GM12878 (cell line): ENCODE data around the gene DPM3. TPM values are rescaled to one million over a fixed set of nuclear protein-coding genes. Genes with fewer than 3 reads are reported as not detected.

Experiments
- ATAC-seq: fragments of 200-7000 bp; cut with Tn5 transposase; 3 replicates; pipeline ENCODE4 v1.9.1; 2020; ENCODE audit warnings: mild to moderate bottlenecking, moderate library complexity
- BruUV-seq: library from RNA; stranded (reverse); fragments of 400-500 nt; replicated peaks from 2 replicates; lab custom pipeline; 2021; lab: Mats Ljungman, UMichigan
- CTCF ChIA-PET: fragments of 300-600 bp; sonication (Branson Sonifier 250); formaldehyde crosslinking; extraction: SDS; loops from one replicate; lab custom pipeline; 2021; ENCODE audit warnings: inconsistent platforms; lab: Yijun Ruan, JAX
- POLR2A ChIA-PET: fragments of 350-600 bp; formaldehyde crosslinking; extraction: SDS; loops from one replicate; lab custom pipeline; 2021; ENCODE audit warnings: inconsistent platforms; lab: Charles Lee
- RAD21 ChIA-PET: fragments of 300-600 bp; sonication (Branson Sonifier 250); formaldehyde crosslinking; loops from one replicate; lab custom pipeline; 2023; ENCODE audit warnings: antibody characterized with exemption; ENCODE audit not compliant: unreplicated experiment; lab: Charles Lee
- SMC1A ChIA-PET: fragments of 300-600 bp; sonication (Branson Sonifier 250); formaldehyde crosslinking; loops from one replicate; lab custom pipeline; 2023; ENCODE audit not compliant: unreplicated experiment, uncharacterized antibody; lab: Charles Lee
- DNase-seq: peaks from one replicate; pipeline ENCODE4 v3.0.0-alpha.2; 2011; ENCODE audit warnings: low read depth, low spot score
- FAIRE-seq: peaks from 3 replicates; lab custom pipeline; 2011; peaks lifted over from hg19 to GRCh38; lab: Jason Lieb, UNC
- H2AFZ ChIP-seq: 2 replicates; pipeline ENCODE4 v1.6.0; 2011; ENCODE audit warnings: low read depth, low read length, control low read depth; ENCODE audit not compliant: control insufficient read depth
- H3K27ac ChIP-seq: 2 replicates; pipeline ENCODE4 v1.5.1; 2011; ENCODE audit warnings: control low read depth; ENCODE audit not compliant: control insufficient read depth, insufficient read depth
- H3K27me3 ChIP-seq, 2 experiments: replicated peaks in 1 of 2; 2 replicates each; pipeline versions ENCODE4 v1.6.0 to v1.6.1; 2011; ENCODE audit warnings: low read length in 1 of 2; ENCODE audit not compliant: control insufficient read depth in 2 of 2, insufficient read depth in 2 of 2
- H3K36me3 ChIP-seq, 2 experiments: 2 replicates each; pipeline ENCODE4 v1.5.1; 2011; ENCODE audit warnings: low read length in 1 of 2; ENCODE audit not compliant: control insufficient read depth in 2 of 2, insufficient read depth in 2 of 2
- H3K4me1 ChIP-seq: 2 replicates; pipeline ENCODE4 v1.6.1; 2011; ENCODE audit warnings: mild to moderate bottlenecking, low read length, moderate library complexity, mixed read lengths; ENCODE audit not compliant: control insufficient read depth, insufficient read depth
- H3K4me2 ChIP-seq: 2 replicates; pipeline ENCODE4 v1.6.0; 2011; ENCODE audit warnings: control low read depth; ENCODE audit not compliant: control insufficient read depth, insufficient read depth
- H3K4me3 ChIP-seq: fragments of 200-600 bp; sonication (generic); 2 replicates; pipeline ENCODE4 v1.5.1; 2016
- H3K79me2 ChIP-seq: 2 replicates; pipeline ENCODE4 v1.6.0; 2011; ENCODE audit warnings: low read length; ENCODE audit not compliant: control insufficient read depth, insufficient read depth
- H3K9ac ChIP-seq: 2 replicates; pipeline ENCODE4 v1.8.0; 2011; ENCODE audit warnings: low read length, control low read depth, mixed read lengths; ENCODE audit not compliant: control insufficient read depth, insufficient read depth
- H3K9me3 ChIP-seq: replicated peaks from 3 replicates; pipeline ENCODE4 v1.5.1; 2011; ENCODE audit warnings: mild to moderate bottlenecking, low read length; ENCODE audit not compliant: control insufficient read depth, insufficient read depth
- H4K20me1 ChIP-seq: 2 replicates; pipeline ENCODE4 v1.6.0; 2011; ENCODE audit not compliant: control insufficient read depth, insufficient read depth
- MEF2B ChIP-seq: fragments of 450-650 bp; IDR thresholded peaks from 2 replicates; pipeline ENCODE4 v1.6.1; 2018; ENCODE audit warnings: mild to moderate bottlenecking, moderate library complexity; ENCODE audit not compliant: partially characterized antibody, poor library complexity, severe bottlenecking
- MXI1 ChIP-seq: fragments of 150-350 bp; IDR thresholded peaks from 2 replicates; pipeline ENCODE4 v1.6.1; 2011; ENCODE audit warnings: low read depth, mild to moderate bottlenecking, inconsistent platforms, low read length, improper control_type of control experiment
- PKNOX1 ChIP-seq: fragments of 450-650 bp; IDR thresholded peaks from 2 replicates; pipeline ENCODE4 v1.6.1; 2016; ENCODE audit warnings: mild to moderate bottlenecking
- WGBS: methylation state at CpG from one replicate; pipeline ENCODE4 v1.1.6; 2016; ENCODE audit warnings: low lambda C conversion rate; ENCODE audit not compliant: insufficient replicate concordance, insufficient coverage; ENCODE audit errors: missing lambda C conversion rate; 5-methylcytosine and 5-hydroxymethylcytosine counted together
- in situ Hi-C: fragments of 300-500 bp; cut with MboI; formaldehyde crosslinking; loops from 9 replicates; pipeline ENCODE4 v1.14.3; 2018; ENCODE audit warnings: mixed read lengths
- intact Hi-C: fragments of 100-400 bp; cut with micrococcal nuclease; formaldehyde crosslinking; loops from one replicate; pipeline ENCODE4 v1.14.2; 2022; ENCODE audit not compliant: unreplicated experiment
- polyA plus RNA-seq, 11 experiments: library from polyadenylated mRNA; depleted of rRNA in 4 of 11; unstranded in 6 of 11; stranded (reverse) in 5 of 11; fragments of >200 nt; fragmentation: Nextera tagmentation in 4 of 11; fragmentation: Illumina TruSeq in 1 of 11; extraction: Ambion mirVana in 4 of 11; extraction: Trizol in 1 of 11; gene quantifications; 1 replicate in 1 of 11; 2 replicates in 10 of 11; pipeline versions ENCODE4 v1.2.1 to v1.2.3, GENCODE V29; 2011 to 2016; ENCODE audit warnings: inconsistent platforms in 2 of 11, missing spikeins in 2 of 11, low read depth in 1 of 11
- total RNA-seq, 4 experiments: library from RNA; depleted of rRNA in 3 of 4; stranded (reverse); fragments of >200 nt in 3 of 4; fragmentation: Illumina TruSeq in 1 of 4; extraction: Trizol in 1 of 4; gene quantifications; 2 replicates each; pipeline versions ENCODE4 v1.2.1 to v1.2.3, GENCODE V29; 2013 to 2021
- TF ChIP-seq, protein P1 (sequence below): fragments of 450-650 bp; IDR thresholded peaks from 2 replicates; pipeline ENCODE4 v1.6.1; 2017; ENCODE audit warnings: mild to moderate bottlenecking, moderate library complexity

DPM3 gene
- total and polyA plus RNA-seq, 10 of the 15 experiments (the other 5 are each of a cell fraction or from before 2014, with no cell fraction given) = 5.9 to 78.7 (median 25.7) TPM

DNA sequence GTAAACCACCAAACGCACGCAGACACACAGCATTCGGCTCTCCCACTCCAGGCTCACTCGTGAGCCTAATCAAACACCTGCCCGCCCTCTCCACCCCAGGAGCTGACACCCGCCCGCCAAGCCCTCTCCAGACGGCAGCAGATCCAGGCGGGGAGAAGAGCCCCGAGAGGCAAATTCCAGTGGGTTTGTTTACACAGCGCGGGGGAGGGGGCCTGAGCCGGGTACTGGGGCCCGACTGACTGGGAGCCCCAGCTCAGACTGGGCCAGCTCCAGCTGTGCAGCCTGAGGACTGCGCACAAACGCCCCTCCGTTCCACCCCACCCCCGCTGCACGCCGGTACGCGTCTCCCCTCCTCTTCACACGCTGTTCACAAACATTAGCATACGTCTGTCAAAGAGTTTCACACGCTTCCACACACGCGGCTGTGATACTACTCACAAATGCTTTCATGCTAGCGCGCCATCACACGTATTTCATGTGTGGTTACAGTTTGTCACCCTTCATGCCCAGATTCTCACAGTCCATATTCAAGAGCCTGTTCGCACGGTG is 13.7 kb downstream of the DPM3 start:
- intact Hi-C loops (no loop called here), in situ Hi-C loops (no loop called here)
- no peaks in the 10 kb centered on the region for H4K20me1 ChIP-seq
- ChIA-PET POLR2A (interaction anchor here (0.5 kb wide), 1 partner anchor 447 kb away, joined by 3 read pairs; no protein-coding TSS in a partner anchor), SMC1A (no interaction called here), RAD21 (interaction anchor here (1.2 kb wide), 2 partner anchors 41 kb away, joined by 3 to 4 read pairs; no protein-coding TSS in a partner anchor), CTCF (interaction anchor here (0.7 to 1.9 kb wide), 3 partner anchors 35 to 46 kb away, joined by 3 to 6 read pairs (median 5); partner anchors contain the start of gene KRTCAP2)
- FAIRE-seq = no peak
- H3K4me1 ChIP-seq = peaks cover 14% of the 10 kb centered on the region
- H3K27ac ChIP-seq = no peak overlapping the region
- ATAC-seq = peak; percentile 59
- BruUV-seq = no TSS peak
- no peaks in the 10 kb centered on the region for H3K79me2 ChIP-seq
- H3K9me3 ChIP-seq = no peaks in the 10 kb centered on the region
- DNase-seq = no peak
- 17% methylated on average over 23 of the region's 32 CpGs for WGBS
- peak overlapping the region; percentile 75 for H3K4me2 ChIP-seq
- TF ChIP-seq PKNOX1 = peak; percentile 90
- peak; percentile 25; the same call in 1 of the 2 replicates for TF ChIP-seq MXI1
- TF ChIP-seq, protein P1, sequence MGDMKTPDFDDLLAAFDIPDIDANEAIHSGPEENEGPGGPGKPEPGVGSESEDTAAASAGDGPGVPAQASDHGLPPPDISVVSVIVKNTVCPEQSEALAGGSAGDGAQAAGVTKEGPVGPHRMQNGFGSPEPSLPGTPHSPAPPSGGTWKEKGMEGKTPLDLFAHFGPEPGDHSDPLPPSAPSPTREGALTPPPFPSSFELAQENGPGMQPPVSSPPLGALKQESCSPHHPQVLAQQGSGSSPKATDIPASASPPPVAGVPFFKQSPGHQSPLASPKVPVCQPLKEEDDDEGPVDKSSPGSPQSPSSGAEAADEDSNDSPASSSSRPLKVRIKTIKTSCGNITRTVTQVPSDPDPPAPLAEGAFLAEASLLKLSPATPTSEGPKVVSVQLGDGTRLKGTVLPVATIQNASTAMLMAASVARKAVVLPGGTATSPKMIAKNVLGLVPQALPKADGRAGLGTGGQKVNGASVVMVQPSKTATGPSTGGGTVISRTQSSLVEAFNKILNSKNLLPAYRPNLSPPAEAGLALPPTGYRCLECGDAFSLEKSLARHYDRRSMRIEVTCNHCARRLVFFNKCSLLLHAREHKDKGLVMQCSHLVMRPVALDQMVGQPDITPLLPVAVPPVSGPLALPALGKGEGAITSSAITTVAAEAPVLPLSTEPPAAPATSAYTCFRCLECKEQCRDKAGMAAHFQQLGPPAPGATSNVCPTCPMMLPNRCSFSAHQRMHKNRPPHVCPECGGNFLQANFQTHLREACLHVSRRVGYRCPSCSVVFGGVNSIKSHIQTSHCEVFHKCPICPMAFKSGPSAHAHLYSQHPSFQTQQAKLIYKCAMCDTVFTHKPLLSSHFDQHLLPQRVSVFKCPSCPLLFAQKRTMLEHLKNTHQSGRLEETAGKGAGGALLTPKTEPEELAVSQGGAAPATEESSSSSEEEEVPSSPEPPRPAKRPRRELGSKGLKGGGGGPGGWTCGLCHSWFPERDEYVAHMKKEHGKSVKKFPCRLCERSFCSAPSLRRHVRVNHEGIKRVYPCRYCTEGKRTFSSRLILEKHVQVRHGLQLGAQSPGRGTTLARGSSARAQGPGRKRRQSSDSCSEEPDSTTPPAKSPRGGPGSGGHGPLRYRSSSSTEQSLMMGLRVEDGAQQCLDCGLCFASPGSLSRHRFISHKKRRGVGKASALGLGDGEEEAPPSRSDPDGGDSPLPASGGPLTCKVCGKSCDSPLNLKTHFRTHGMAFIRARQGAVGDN = no peak
- TF ChIP-seq MEF2B = peak; percentile 26
- H2AFZ ChIP-seq = no peak overlapping the region; the same call in 1 of the 2 replicates
- H3K36me3 ChIP-seq = no peaks in the 10 kb centered on the region
- no peak overlapping the region for H3K4me3 ChIP-seq
- H3K9ac ChIP-seq = no peak overlapping the region
- H3K27me3 ChIP-seq = peaks cover 14 to 24% of the 10 kb centered on the region in 2 experiments
